CD4-positive, alpha-beta memory T cell (primary cell): ENCODE results near the gene ROPN1. TPM values are rescaled to one million over a fixed set of nuclear protein-coding genes. Genes with fewer than 3 reads are reported as not detected.

Source experiments
- CTCF ChIA-PET: fragments of 350-600 bp; sonication (Branson Sonifier 250); formaldehyde crosslinking; loops from one replicate; lab custom pipeline; 2021; ENCODE audit warnings: inconsistent platforms; ENCODE audit not compliant: partially characterized antibody; lab: Charles Lee
- POLR2A ChIA-PET: fragments of 350-600 bp; sonication (Branson Sonifier 250); formaldehyde crosslinking; loops from one replicate; lab custom pipeline; 2021; ENCODE audit not compliant: partially characterized antibody; lab: Charles Lee
- DNase-seq, 5 donors: peaks; one replicate each; pipeline versions ENCODE4 v3.0.0 to v3.0.0-alpha.2; 2020 to 2022; ENCODE audit warnings: mixed read lengths in 1 of 5
- H3K27ac ChIP-seq: one replicate; pipeline ENCODE4 v1.7.0; 2013; ENCODE audit warnings: low read depth, low read length
- H3K27me3 ChIP-seq: 2 replicates; pipeline ENCODE4 v1.7.0; 2013; ENCODE audit warnings: mild to moderate bottlenecking, low read length, moderate library complexity; ENCODE audit not compliant: insufficient read depth
- H3K36me3 ChIP-seq: 2 replicates; pipeline ENCODE4 v1.7.0; 2013; ENCODE audit warnings: mild to moderate bottlenecking, low read length, moderate library complexity; ENCODE audit not compliant: insufficient read depth
- H3K4me1 ChIP-seq: 2 replicates; pipeline ENCODE4 v1.7.0; 2013; ENCODE audit warnings: mild to moderate bottlenecking, low read length, moderate library complexity; ENCODE audit not compliant: insufficient read depth
- H3K4me3 ChIP-seq, 2 donors: one replicate each; pipeline ENCODE4 v1.7.0; 2013; ENCODE audit warnings: low read length in 2 of 2, mild to moderate bottlenecking in 1 of 2
- H3K9me3 ChIP-seq, 2 donors: one replicate each; pipeline ENCODE4 v1.7.0; 2013; ENCODE audit warnings: low read length in 2 of 2, control low read depth in 1 of 2; ENCODE audit not compliant: control insufficient read depth in 1 of 2
- H3K27ac Mint-ChIP-seq, 7 donors: one replicate each; pipeline ENCODE4 v1.8.0; 2020 to 2021; ENCODE audit warnings: mixed read lengths in 7 of 7, mild to moderate bottlenecking in 6 of 7, inconsistent platforms in 3 of 7, moderate library complexity in 3 of 7
- H3K27me3 Mint-ChIP-seq, 2 donors: one replicate each; pipeline ENCODE4 v1.8.0; 2020 to 2021; ENCODE audit warnings: mixed read lengths in 2 of 2
- H3K36me3 Mint-ChIP-seq, 2 donors: one replicate each; pipeline ENCODE4 v1.8.0; 2020 to 2021; ENCODE audit warnings: mixed read lengths in 2 of 2, inconsistent platforms in 1 of 2, mild to moderate bottlenecking in 1 of 2
- H3K4me1 Mint-ChIP-seq, 4 donors: one replicate each; pipeline ENCODE4 v1.8.0; 2020 to 2021; ENCODE audit warnings: mixed read lengths in 4 of 4, mild to moderate bottlenecking in 1 of 4
- H3K4me3 Mint-ChIP-seq, 8 donors: one replicate each; pipeline ENCODE4 v1.8.0; 2020 to 2021; ENCODE audit warnings: mixed read lengths in 8 of 8, mild to moderate bottlenecking in 7 of 8, moderate library complexity in 6 of 8, inconsistent platforms in 3 of 8
- H3K9me3 Mint-ChIP-seq, 8 donors: one replicate each; pipeline ENCODE4 v1.8.0; 2020 to 2021; ENCODE audit warnings: mixed read lengths in 8 of 8, mild to moderate bottlenecking in 5 of 8, inconsistent platforms in 3 of 8, moderate library complexity in 1 of 8
- intact Hi-C: fragments of 100-400 bp; cut with micrococcal nuclease; formaldehyde crosslinking; loops from one replicate; pipeline ENCODE4 v1.15.1; 2023
- polyA plus RNA-seq, 2 donors: library from polyadenylated mRNA; unstranded; fragments of 300-500 nt; fragmentation: Illumina TruSeq; gene quantifications; one replicate each; pipeline ENCODE4 v1.2.3, GENCODE V29; 2021
- total RNA-seq, 2 experiments: library from RNA; stranded (reverse); gene quantifications; one replicate each; pipeline ENCODE4 v1.2.3, GENCODE V29; 2021

Gene ROPN1
- total and polyA plus RNA-seq, 4 experiments from 2014 or later: not detected

DNA sequence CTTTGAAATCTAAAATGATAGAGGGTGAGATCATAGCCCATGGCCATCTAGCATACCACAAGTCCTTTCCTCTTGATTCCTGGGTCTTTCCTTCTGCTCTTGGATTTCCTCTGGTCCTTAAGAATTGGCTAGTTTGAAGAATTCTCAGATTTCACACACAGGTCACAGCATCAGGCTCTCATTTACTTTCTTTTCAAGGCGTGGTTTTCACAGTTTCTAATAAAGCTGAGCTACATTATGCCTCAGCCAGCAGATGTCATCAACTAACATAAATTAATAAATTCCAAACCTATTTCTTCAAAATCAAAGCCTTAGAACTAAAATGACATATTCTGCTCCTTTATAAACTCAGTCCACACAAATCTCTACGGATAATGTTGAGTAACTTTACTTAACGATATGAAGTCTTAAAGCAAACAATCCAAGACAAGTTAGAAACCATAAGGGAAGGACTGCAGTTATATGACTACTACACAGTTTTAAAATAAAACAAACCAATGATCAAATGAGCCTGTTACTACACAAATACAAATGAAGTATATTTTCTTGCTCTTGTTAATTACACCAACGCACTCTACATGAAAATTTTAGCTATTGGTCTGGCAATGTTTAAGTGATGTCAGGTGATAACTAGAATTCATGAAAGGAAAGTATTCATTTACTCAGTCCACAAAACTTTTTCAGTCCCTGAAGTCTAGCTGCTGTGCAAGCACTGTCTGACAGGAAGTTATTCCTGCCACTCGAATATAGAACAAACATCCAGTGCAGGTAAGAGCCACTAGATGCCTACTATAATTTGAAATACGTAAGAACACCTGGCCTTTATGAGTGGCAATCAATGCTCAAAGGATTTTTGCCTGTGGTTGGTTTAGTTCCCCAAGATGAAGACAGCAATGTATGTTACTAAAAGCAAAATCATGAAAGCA, 40.1 kb downstream of the ROPN1 start:
- Mint-ChIP-seq H3K27ac (no peak overlapping the region), H3K4me1 (peaks cover 0 to 2% (median 0%) of the 10 kb centered on the region in 4 donors), H3K27me3 (no peaks in the 10 kb centered on the region), H3K36me3 (peaks cover 41 to 47% of the 10 kb centered on the region in 2 donors), H3K9me3 (no peaks in the 10 kb centered on the region), H3K4me3 (no peak overlapping the region)
- intact Hi-C loops: no loop called here
- CTCF ChIA-PET: interaction anchor here (1.6 kb wide), 1 partner anchor 29 kb away, joined by 4 read pairs; no protein-coding TSS in a partner anchor
- Histone ChIP-seq H3K4me1 (no peaks in the 10 kb centered on the region), H3K36me3 (no peaks in the 10 kb centered on the region), H3K9me3 (no peaks in the 10 kb centered on the region), H3K27ac (no peak overlapping the region), H3K4me3 (no peak overlapping the region), H3K27me3 (no peaks in the 10 kb centered on the region)
- POLR2A ChIA-PET: interaction anchor here (0.6 to 1.6 kb wide), 3 partner anchors 9 to 1661 kb away, joined by 3 to 4 read pairs (median 3); partner anchors contain the start of gene CCDC14
- no peak for DNase-seq

GRCh38 chr3:123949641-123950040, 42.3 kb downstream of the ROPN1 start:
- Mint-ChIP-seq H3K36me3 (peaks cover 49 to 54% of the 10 kb centered on the region in 2 donors), H3K27me3 (no peaks in the 10 kb centered on the region), H3K4me1 (peaks cover 0 to 2% (median 0%) of the 10 kb centered on the region in 4 donors), H3K9me3 (no peaks in the 10 kb centered on the region), H3K27ac (no peak overlapping the region), H3K4me3 (no peak overlapping the region)
- no peaks in the 10 kb centered on the region for H3K4me1 ChIP-seq
- intact Hi-C loops: loop anchor here (10.0 kb wide), 1 partner anchor 605 kb away; no protein-coding TSS in a partner anchor
- no peak overlapping the region for H3K4me3 ChIP-seq
- CTCF ChIA-PET: no interaction called here
- no peak for DNase-seq
- H3K9me3 ChIP-seq: no peaks in the 10 kb centered on the region
- H3K27ac ChIP-seq: no peak overlapping the region
- POLR2A ChIA-PET: interaction anchor here (1.6 kb wide), 1 partner anchor 11 kb away, joined by 4 read pairs; the partner anchor contains the start of gene CCDC14
- no peaks in the 10 kb centered on the region for H3K36me3 ChIP-seq
- H3K27me3 ChIP-seq: no peaks in the 10 kb centered on the region

GRCh38 chr3:123948449-123948848, 43.5 kb downstream of the ROPN1 start:
- ChIA-PET POLR2A (no interaction called here), CTCF (no interaction called here)
- H3K4me1 ChIP-seq: no peaks in the 10 kb centered on the region
- no peaks in the 10 kb centered on the region for H3K27me3 Mint-ChIP-seq
- H3K27ac Mint-ChIP-seq: no peak overlapping the region
- intact Hi-C loops: loop anchor here (10.0 kb wide), 1 partner anchor 606 kb away; no protein-coding TSS in a partner anchor
- no peak overlapping the region for H3K4me3 ChIP-seq
- H3K36me3 ChIP-seq: no peaks in the 10 kb centered on the region
- no peak overlapping the region for H3K27ac ChIP-seq
- H3K9me3 ChIP-seq: no peaks in the 10 kb centered on the region
- H3K4me3 Mint-ChIP-seq: no peak overlapping the region
- no peaks in the 10 kb centered on the region for H3K27me3 ChIP-seq
- H3K4me1 Mint-ChIP-seq: peaks cover 0 to 2% (median 0%) of the 10 kb centered on the region in 4 donors
- peaks cover 55 to 59% of the 10 kb centered on the region in 2 donors for H3K36me3 Mint-ChIP-seq
- no peaks in the 10 kb centered on the region for H3K9me3 Mint-ChIP-seq
- DNase-seq: no peak

DNA sequence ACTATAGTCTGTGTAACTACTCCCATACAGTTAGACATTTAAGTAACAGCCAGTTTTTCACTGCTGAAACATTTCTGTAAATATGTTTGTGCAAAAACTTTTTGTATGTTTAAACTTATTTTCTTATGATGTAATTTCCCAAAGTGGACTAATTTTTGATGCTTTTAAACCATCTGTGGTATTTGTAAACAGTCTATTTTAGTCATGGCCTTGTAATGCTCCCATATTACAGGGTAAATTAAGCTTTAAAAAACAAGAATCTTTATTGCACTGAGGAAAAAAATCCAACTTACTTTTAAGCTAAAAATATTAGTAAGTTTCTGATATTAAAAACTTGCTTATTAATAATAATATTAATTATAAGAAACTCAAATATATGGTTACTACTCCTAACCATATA, 44.4 kb downstream of the ROPN1 start:
- no peaks in the 10 kb centered on the region for H3K4me1 ChIP-seq
- H3K9me3 ChIP-seq: no peaks in the 10 kb centered on the region
- ChIA-PET POLR2A (no interaction called here), CTCF (no interaction called here)
- no peaks in the 10 kb centered on the region for H3K36me3 ChIP-seq
- no peak for DNase-seq
- no peak overlapping the region for H3K27ac Mint-ChIP-seq
- H3K27me3 Mint-ChIP-seq: no peaks in the 10 kb centered on the region
- H3K4me3 Mint-ChIP-seq: no peak overlapping the region
- peaks cover 49 to 53% of the 10 kb centered on the region in 2 donors for H3K36me3 Mint-ChIP-seq
- H3K4me1 Mint-ChIP-seq: peaks cover 0 to 2% (median 0%) of the 10 kb centered on the region in 4 donors
- H3K27ac ChIP-seq: no peak overlapping the region
- intact Hi-C loops: loop anchor here (10.0 kb wide), 1 partner anchor 607 kb away; no protein-coding TSS in a partner anchor
- H3K9me3 Mint-ChIP-seq: no peaks in the 10 kb centered on the region
- H3K27me3 ChIP-seq: no peaks in the 10 kb centered on the region
- H3K4me3 ChIP-seq: no peak overlapping the region

- H3K9me3 Mint-ChIP-seq: no peaks in the 10 kb centered on the region
- H3K4me3 Mint-ChIP-seq: no peak overlapping the region
- Histone ChIP-seq H3K9me3 (no peaks in the 10 kb centered on the region), H3K27ac (no peak overlapping the region), H3K4me1 (no peaks in the 10 kb centered on the region), H3K4me3 (no peak overlapping the region), H3K27me3 (no peaks in the 10 kb centered on the region), H3K36me3 (no peaks in the 10 kb centered on the region)
- ChIA-PET CTCF (no interaction called here), POLR2A (no interaction called here)
- no peaks in the 10 kb centered on the region for H3K27me3 Mint-ChIP-seq
- no peak overlapping the region for H3K27ac Mint-ChIP-seq
- DNase-seq: no peak
- intact Hi-C loops: loop anchor here (10.0 kb wide), 1 partner anchor 613 kb away; no protein-coding TSS in a partner anchor
- H3K36me3 Mint-ChIP-seq: peaks cover 38 to 47% of the 10 kb centered on the region in 2 donors
- no peaks in the 10 kb centered on the region for H3K4me1 Mint-ChIP-seq
Measured at GRCh38 chr3:123941542-123941941, 50.4 kb downstream of the ROPN1 start.

DNA sequence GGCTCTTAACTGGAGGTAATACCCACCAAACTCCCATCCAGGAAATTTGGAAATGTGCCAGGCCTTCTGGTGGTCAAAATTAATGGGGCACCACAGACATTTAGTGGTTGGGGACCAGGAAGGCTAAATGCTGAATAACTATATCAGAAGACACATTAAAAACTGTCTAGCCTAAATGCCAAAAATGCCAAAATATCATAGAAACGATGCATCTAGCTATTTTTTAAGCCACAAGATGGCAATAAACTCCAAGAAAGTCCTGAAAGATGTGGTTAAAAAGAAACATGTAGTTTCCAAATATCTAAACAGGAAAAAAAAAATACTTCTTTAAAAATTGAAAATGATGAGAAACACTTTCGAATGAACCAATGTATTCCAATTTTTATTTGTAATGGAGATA, 50.8 kb downstream of the ROPN1 start:
- H3K36me3 Mint-ChIP-seq: peaks cover 37 to 43% of the 10 kb centered on the region in 2 donors
- Histone ChIP-seq H3K9me3 (no peaks in the 10 kb centered on the region), H3K4me3 (no peak overlapping the region), H3K27ac (no peak overlapping the region), H3K27me3 (no peaks in the 10 kb centered on the region), H3K36me3 (no peaks in the 10 kb centered on the region), H3K4me1 (no peaks in the 10 kb centered on the region)
- intact Hi-C loops: loop anchor here (10.0 kb wide), 1 partner anchor 614 kb away; no protein-coding TSS in a partner anchor
- no peak overlapping the region for H3K27ac Mint-ChIP-seq
- no peaks in the 10 kb centered on the region for H3K4me1 Mint-ChIP-seq
- no peak for DNase-seq
- POLR2A ChIA-PET: no interaction called here
- H3K9me3 Mint-ChIP-seq: no peaks in the 10 kb centered on the region
- CTCF ChIA-PET: interaction anchor here (0.8 to 2.0 kb wide), 2 partner anchors 9 to 39 kb away, joined by 3 to 7 read pairs; no protein-coding TSS in a partner anchor
- no peak overlapping the region for H3K4me3 Mint-ChIP-seq
- H3K27me3 Mint-ChIP-seq: no peaks in the 10 kb centered on the region

DNA sequence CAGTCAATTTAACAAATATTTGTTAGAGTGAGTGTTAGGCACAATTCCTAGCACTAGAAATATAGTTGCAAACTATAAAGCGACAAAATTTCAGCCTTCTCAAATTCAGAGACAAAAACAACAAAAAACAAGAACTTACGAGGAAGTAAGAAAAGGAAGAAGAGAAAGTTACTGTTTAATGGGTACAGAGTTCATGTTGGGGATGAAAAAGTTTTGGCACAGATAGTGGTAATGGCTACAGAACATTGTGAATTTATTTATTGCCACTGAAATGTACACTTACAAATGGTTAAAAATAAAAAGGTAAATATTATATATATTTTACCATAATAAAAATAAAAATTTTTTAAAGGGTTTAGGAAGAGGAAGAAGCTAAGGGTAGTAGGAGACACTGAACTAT, 52.2 kb downstream of the ROPN1 start:
- no peak overlapping the region for H3K27ac ChIP-seq
- ChIA-PET POLR2A (no interaction called here), CTCF (interaction anchor here (2.0 kb wide), 1 partner anchor 40 kb away, joined by 7 read pairs; no protein-coding TSS in a partner anchor)
- no peaks in the 10 kb centered on the region for H3K36me3 ChIP-seq
- peaks cover 34 to 40% of the 10 kb centered on the region in 2 donors for H3K36me3 Mint-ChIP-seq
- no peak for DNase-seq
- no peak overlapping the region for H3K27ac Mint-ChIP-seq
- no peak overlapping the region for H3K4me3 Mint-ChIP-seq
- H3K27me3 Mint-ChIP-seq: no peaks in the 10 kb centered on the region
- no peaks in the 10 kb centered on the region for H3K9me3 Mint-ChIP-seq
- no peaks in the 10 kb centered on the region for H3K4me1 ChIP-seq
- no peaks in the 10 kb centered on the region for H3K9me3 ChIP-seq
- no peak overlapping the region for H3K4me3 ChIP-seq
- no peaks in the 10 kb centered on the region for H3K4me1 Mint-ChIP-seq
- intact Hi-C loops: loop anchor here (10.0 kb wide), 1 partner anchor 615 kb away; no protein-coding TSS in a partner anchor
- no peaks in the 10 kb centered on the region for H3K27me3 ChIP-seq
